Fibroblast of lung (primary cell): Measurements from ENCODE around the gene TM4SF18. TPM values are rescaled to one million over a fixed set of nuclear protein-coding genes. Genes with fewer than 3 reads are reported as not detected.

Source experiments
- DNase-seq, 2 donors: peaks; one replicate each; pipeline versions ENCODE4 v3.0.0 to v3.0.0-alpha.2; 2010; ENCODE audit warnings: low read depth in 2 of 2
- H2AFZ ChIP-seq: 2 replicates; pipeline ENCODE4 v1.5.1; 2012; ENCODE audit warnings: low read length, control low read depth, inconsistent platforms
- H3K27ac ChIP-seq: 2 replicates; pipeline ENCODE4 v1.5.1; 2011; ENCODE audit warnings: low read length, control low read depth; ENCODE audit not compliant: insufficient read depth
- H3K27me3 ChIP-seq: 2 replicates; pipeline ENCODE4 v1.5.1; 2011; ENCODE audit warnings: mild to moderate bottlenecking, low read length; ENCODE audit not compliant: control insufficient read depth, insufficient read depth
- H3K36me3 ChIP-seq: 2 replicates; pipeline ENCODE4 v1.5.1; 2011; ENCODE audit warnings: low read length; ENCODE audit not compliant: control insufficient read depth, insufficient read depth
- H3K4me1 ChIP-seq: 2 replicates; pipeline ENCODE4 v1.5.1; 2011; ENCODE audit warnings: low read length; ENCODE audit not compliant: control insufficient read depth, insufficient read depth; ENCODE audit errors: extremely low read depth
- H3K4me2 ChIP-seq: 2 replicates; pipeline ENCODE4 v1.5.1; 2011; ENCODE audit warnings: low read length, control low read depth; ENCODE audit not compliant: insufficient read depth; ENCODE audit errors: extremely low read depth
- H3K4me3 ChIP-seq, 4 experiments: fragments of 200-600 bp in 1 of 4; sonication (generic) in 1 of 4; replicated peaks in 1 of 4; 2 replicates each; pipeline ENCODE4 v1.5.1; 2011 to 2016; ENCODE audit warnings: low read length in 4 of 4, low read depth in 3 of 4, mild to moderate bottlenecking in 3 of 4, control low read depth in 2 of 4, inconsistent platforms in 1 of 4, mixed read lengths in 1 of 4; ENCODE audit not compliant: insufficient read depth in 1 of 4; ENCODE audit errors: control extremely low read depth in 1 of 4
- H3K79me2 ChIP-seq: 2 replicates; pipeline ENCODE4 v1.5.1; 2012; ENCODE audit warnings: mild to moderate bottlenecking, low read length, inconsistent platforms; ENCODE audit not compliant: control insufficient read depth, insufficient read depth
- H3K9ac ChIP-seq: 2 replicates; pipeline ENCODE4 v1.5.1; 2011; ENCODE audit warnings: mild to moderate bottlenecking, low read length, control low read depth; ENCODE audit not compliant: insufficient read depth
- H3K9me3 ChIP-seq: 2 replicates; pipeline ENCODE4 v1.5.1; 2012; ENCODE audit warnings: low read depth, low read length; ENCODE audit not compliant: control insufficient read depth, insufficient read depth
- H4K20me1 ChIP-seq: 2 replicates; pipeline ENCODE4 v1.5.1; 2011; ENCODE audit warnings: low read length; ENCODE audit not compliant: control insufficient read depth, insufficient read depth; ENCODE audit errors: extremely low read depth
- EZH2 ChIP-seq: IDR thresholded peaks from 2 replicates; pipeline ENCODE4 v1.5.1; 2012; ENCODE audit warnings: low read length, control low read depth, mild to moderate bottlenecking; ENCODE audit errors: missing control alignments
- polyA plus RNA-seq, 2 donors: library from polyadenylated mRNA; depleted of rRNA in 1 of 2; stranded (reverse) in 1 of 2; unstranded in 1 of 2; fragments of >200 nt; gene quantifications; 2 replicates each; pipeline ENCODE4 v1.2.1, GENCODE V29; 2011 to 2012; ENCODE audit warnings: missing spikeins in 1 of 2
- total RNA-seq: library from RNA; depleted of rRNA; stranded (reverse); fragments of >200 nt; gene quantifications from 2 replicates; pipeline ENCODE4 v1.2.1, GENCODE V29; 2014
- TF ChIP-seq, protein P1 (sequence below), 2 donors: IDR thresholded peaks in 1 of 2; conservative IDR thresholded peaks in 1 of 2; 1 replicate in 1 of 2; 2 replicates in 1 of 2; pipeline ENCODE4 v1.5.1; 2011 to 2012; ENCODE audit warnings: low read length in 2 of 2, control low read depth in 1 of 2, inconsistent platforms in 1 of 2, low read depth in 1 of 2, mild to moderate bottlenecking in 1 of 2

The TM4SF18 gene
- total and polyA plus RNA-seq, 2 donors (not counting 1 experiment from before 2014, with no cell fraction given) = not detected

DNA sequence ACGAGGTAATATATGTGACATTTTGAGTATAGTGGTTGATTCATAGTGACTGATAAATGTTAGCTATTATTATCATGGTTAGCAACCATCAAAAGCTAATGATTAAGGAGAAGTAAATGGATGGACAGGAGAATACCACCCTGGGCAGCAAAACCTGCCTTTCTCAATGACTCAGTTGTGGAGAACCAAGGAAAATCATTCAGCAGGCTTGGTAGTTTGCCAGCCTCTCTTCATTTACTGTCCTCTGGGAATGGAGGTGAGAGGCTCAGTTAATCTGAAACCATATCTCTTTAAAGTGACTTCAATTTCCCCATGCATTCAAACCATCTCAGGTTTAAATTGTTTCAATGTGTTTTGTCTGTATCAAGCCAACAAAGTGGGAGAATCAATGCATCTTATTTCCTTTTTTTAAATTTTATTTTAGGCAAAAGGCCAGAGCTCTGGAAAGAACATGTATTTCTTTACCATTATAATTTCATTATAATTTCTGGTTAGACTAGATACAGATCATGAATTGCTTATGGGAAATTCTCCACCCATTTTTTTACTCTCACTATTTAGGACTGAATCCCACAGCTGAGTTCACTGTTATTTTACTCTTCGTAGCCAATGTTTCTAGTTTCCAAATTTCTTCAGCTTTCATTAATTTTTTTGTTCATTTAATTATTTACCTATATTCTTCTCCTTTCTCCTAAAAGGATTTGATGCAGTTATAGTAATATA is 2.7 kb downstream of the TM4SF18 start:
- H3K4me3 ChIP-seq = no peak overlapping the region
- no peak for TF ChIP-seq EZH2
- TF ChIP-seq, protein P1, sequence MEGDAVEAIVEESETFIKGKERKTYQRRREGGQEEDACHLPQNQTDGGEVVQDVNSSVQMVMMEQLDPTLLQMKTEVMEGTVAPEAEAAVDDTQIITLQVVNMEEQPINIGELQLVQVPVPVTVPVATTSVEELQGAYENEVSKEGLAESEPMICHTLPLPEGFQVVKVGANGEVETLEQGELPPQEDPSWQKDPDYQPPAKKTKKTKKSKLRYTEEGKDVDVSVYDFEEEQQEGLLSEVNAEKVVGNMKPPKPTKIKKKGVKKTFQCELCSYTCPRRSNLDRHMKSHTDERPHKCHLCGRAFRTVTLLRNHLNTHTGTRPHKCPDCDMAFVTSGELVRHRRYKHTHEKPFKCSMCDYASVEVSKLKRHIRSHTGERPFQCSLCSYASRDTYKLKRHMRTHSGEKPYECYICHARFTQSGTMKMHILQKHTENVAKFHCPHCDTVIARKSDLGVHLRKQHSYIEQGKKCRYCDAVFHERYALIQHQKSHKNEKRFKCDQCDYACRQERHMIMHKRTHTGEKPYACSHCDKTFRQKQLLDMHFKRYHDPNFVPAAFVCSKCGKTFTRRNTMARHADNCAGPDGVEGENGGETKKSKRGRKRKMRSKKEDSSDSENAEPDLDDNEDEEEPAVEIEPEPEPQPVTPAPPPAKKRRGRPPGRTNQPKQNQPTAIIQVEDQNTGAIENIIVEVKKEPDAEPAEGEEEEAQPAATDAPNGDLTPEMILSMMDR (conservative IDR thresholded peaks at IDR 0.05 in 1 of 2, IDR thresholded peaks at IDR 0.05 in 1 of 2; ENCODE audit: low read depth in 1 of 2, low read length in 2 of 2) = no peak
- H3K9ac ChIP-seq = no peak overlapping the region
- H3K4me2 ChIP-seq = no peak overlapping the region
- H3K9me3 ChIP-seq = no peaks in the 10 kb centered on the region
- peaks cover 10% of the 10 kb centered on the region for H3K4me1 ChIP-seq
- peak in 1 of 2 donors; percentile 33 for DNase-seq
- no peaks in the 10 kb centered on the region for H3K27me3 ChIP-seq
- no peaks in the 10 kb centered on the region for H3K79me2 ChIP-seq
- no peak overlapping the region for H3K27ac ChIP-seq
- no peaks in the 10 kb centered on the region for H3K36me3 ChIP-seq
- H2AFZ ChIP-seq = no peak overlapping the region
- no peaks in the 10 kb centered on the region for H4K20me1 ChIP-seq

DNA sequence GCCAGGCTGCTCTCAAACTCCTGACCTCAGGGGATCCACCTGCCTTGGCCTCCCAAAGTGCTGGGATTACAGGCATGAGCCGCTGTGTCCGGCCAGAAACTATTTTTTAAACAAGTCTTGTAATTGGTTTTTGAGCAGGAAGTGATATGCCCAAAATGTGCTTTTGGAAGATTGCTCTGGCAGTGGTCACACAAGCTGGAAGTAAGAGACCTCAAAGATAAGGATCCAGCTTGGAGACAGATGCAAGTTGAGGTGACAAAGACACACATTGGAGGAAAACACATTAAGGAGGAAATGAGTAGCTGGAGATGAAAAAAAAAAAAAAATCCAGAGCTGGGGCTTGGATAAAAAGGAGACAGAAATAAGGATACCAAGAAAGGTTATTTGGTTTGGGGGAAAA is 6.3 kb downstream of the TM4SF18 start:
- Histone ChIP-seq H2AFZ (no peak overlapping the region), H4K20me1 (no peaks in the 10 kb centered on the region)
- DNase-seq = no peak

DNA sequence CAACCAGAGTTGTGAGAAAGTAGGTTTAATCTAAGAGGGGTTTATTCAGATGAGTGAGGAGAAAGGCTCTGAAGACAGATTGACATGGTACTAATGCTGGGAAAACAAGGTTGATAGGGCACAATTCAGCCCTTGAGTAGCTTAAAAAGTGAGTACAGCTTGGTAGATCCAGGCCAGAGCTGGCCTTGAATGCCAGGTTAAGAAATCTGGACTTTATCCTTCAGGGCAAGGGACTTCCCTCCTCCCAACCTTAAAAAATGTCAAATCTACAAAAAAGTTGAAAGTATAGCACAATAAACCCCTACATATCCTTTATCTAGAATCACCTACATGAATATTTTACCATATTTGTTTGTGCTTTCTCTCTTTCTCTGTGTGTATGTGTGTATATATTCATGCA is 7.9 kb downstream of the TM4SF18 start:
- no peak overlapping the region for H3K4me2 ChIP-seq
- no peak overlapping the region for H3K4me3 ChIP-seq
- H3K9me3 ChIP-seq = no peaks in the 10 kb centered on the region
- no peaks in the 10 kb centered on the region for H3K27me3 ChIP-seq
- no peak overlapping the region for H2AFZ ChIP-seq
- no peak for TF ChIP-seq EZH2
- TF ChIP-seq, protein P1 (conservative IDR thresholded peaks at IDR 0.05 in 1 of 2, IDR thresholded peaks at IDR 0.05 in 1 of 2; ENCODE audit: low read depth in 1 of 2, low read length in 2 of 2) = no peak
- no peaks in the 10 kb centered on the region for H3K79me2 ChIP-seq
- no peaks in the 10 kb centered on the region for H3K36me3 ChIP-seq
- H4K20me1 ChIP-seq = no peaks in the 10 kb centered on the region
- H3K4me1 ChIP-seq = no peaks in the 10 kb centered on the region
- no peak overlapping the region for H3K9ac ChIP-seq
- DNase-seq = no peak
- no peak overlapping the region for H3K27ac ChIP-seq

More for the DNA sequence above, 6.3 kb downstream of the TM4SF18 start:
- TF ChIP-seq, protein P1 (conservative IDR thresholded peaks at IDR 0.05 in 1 of 2, IDR thresholded peaks at IDR 0.05 in 1 of 2; ENCODE audit: low read depth in 1 of 2, low read length in 2 of 2) = no peak
- no peak for TF ChIP-seq EZH2
- H3K4me3 ChIP-seq = no peak overlapping the region
- no peak overlapping the region for H3K4me2 ChIP-seq
- no peaks in the 10 kb centered on the region for H3K4me1 ChIP-seq
- no peaks in the 10 kb centered on the region for H3K79me2 ChIP-seq
- no peak overlapping the region for H3K9ac ChIP-seq
- H3K9me3 ChIP-seq = no peaks in the 10 kb centered on the region
- no peaks in the 10 kb centered on the region for H3K27me3 ChIP-seq
- no peaks in the 10 kb centered on the region for H3K36me3 ChIP-seq
- no peak overlapping the region for H3K27ac ChIP-seq
